GM08714 (cell line): ENCODE data around the gene RPL9.

Source experiments
- H3K4me3 ChIP-seq: fragments of 200-500 bp; sonication (Bioruptor generic); 2 replicates; pipeline ENCODE4 v1.5.1; 2014; ENCODE audit warnings: mild to moderate bottlenecking, low read length, inconsistent platforms
- ZNF274 ChIP-seq: IDR thresholded peaks from 2 replicates; pipeline ENCODE4 v1.6.1; 2012; ENCODE audit warnings: mild to moderate bottlenecking, low read depth, low read length

RPL9 gene

GRCh38 chr4:39480902-39481695 lies 22.4 kb upstream of the RPL9 start:
- H3K4me3 ChIP-seq = no peak overlapping the region
- no peak for TF ChIP-seq ZNF274

- no peak overlapping the region for H3K4me3 ChIP-seq
- no peak for TF ChIP-seq ZNF274
Observed at GRCh38 chr4:39480251-39480650, 21.5 kb upstream of the RPL9 start.

- no peak overlapping the region for H3K4me3 ChIP-seq
- no peak for TF ChIP-seq ZNF274
Observed at GRCh38 chr4:39476187-39476895, 17.6 kb upstream of the RPL9 start.

GRCh38 chr4:39472396-39472795 lies 13.7 kb upstream of the RPL9 start:
- no peak overlapping the region for H3K4me3 ChIP-seq
- TF ChIP-seq ZNF274 = no peak

GRCh38 chr4:39470402-39470801 lies 11.7 kb upstream of the RPL9 start:
- TF ChIP-seq ZNF274 = no peak
- no peak overlapping the region for H3K4me3 ChIP-seq

- no peak for TF ChIP-seq ZNF274
Observed at GRCh38 chr4:39469429-39470077, 10.8 kb upstream of the RPL9 start.

GRCh38 chr4:39467464-39467863 lies 8.7 kb upstream of the RPL9 start:
- TF ChIP-seq ZNF274 = no peak
- no peak overlapping the region for H3K4me3 ChIP-seq

More at GRCh38 chr4:39469429-39470077, 10.8 kb upstream of the RPL9 start:
- no peak overlapping the region for H3K4me3 ChIP-seq

GRCh38 chr4:39466747-39467146 lies 8.0 kb upstream of the RPL9 start:
- no peak for TF ChIP-seq ZNF274
- no peak overlapping the region for H3K4me3 ChIP-seq

- H3K4me3 ChIP-seq = no peak overlapping the region
- TF ChIP-seq ZNF274 = no peak
Observed at GRCh38 chr4:39464886-39465501, 6.3 kb upstream of the RPL9 start.

GRCh38 chr4:39458161-39458504 lies 589 bp downstream of the RPL9 start:
- peak overlapping the region; percentile 71 for H3K4me3 ChIP-seq

GRCh38 chr4:39456946-39457763 lies 1.6 kb downstream of the RPL9 start:
- no peak for TF ChIP-seq ZNF274
- H3K4me3 ChIP-seq = peak overlapping the region; percentile 71

GRCh38 chr4:39455486-39455885 lies 3.2 kb downstream of the RPL9 start:
- TF ChIP-seq ZNF274 = no peak
- no peak overlapping the region for H3K4me3 ChIP-seq

GRCh38 chr4:39453738-39454137 lies 5.0 kb downstream of the RPL9 start:
- no peak overlapping the region for H3K4me3 ChIP-seq
- TF ChIP-seq ZNF274 = no peak
